HepG2 (cell line): ENCODE measurements around the gene KLHL21. TPM values are rescaled to one million over a fixed set of nuclear protein-coding genes. Genes with fewer than 3 reads are reported as not detected.

ENCODE experiments used
- BRCA1 ChIP-seq: sonication (generic); formaldehyde crosslinking; IDR thresholded peaks from 2 replicates; pipeline ENCODE4 v1.4.0; 2020; ENCODE audit warnings: missing genetic modification reagents
- KLF11 ChIP-seq: IDR thresholded peaks from 2 replicates; pipeline ENCODE4 v1.6.1; 2016; ENCODE audit warnings: missing compliant biosample characterization
- MAFF ChIP-seq: IDR thresholded peaks from 2 replicates; pipeline ENCODE4 v1.6.1; 2011; ENCODE audit warnings: low read depth, low read length, improper control_type of control experiment
- MED13 ChIP-seq: sonication (generic); formaldehyde crosslinking; IDR thresholded peaks from 2 replicates; pipeline ENCODE4 v1.5.0; 2020; ENCODE audit warnings: missing genetic modification reagents
- NR2F6 ChIP-seq, 2 experiments: IDR thresholded peaks; 2 replicates each; pipeline ENCODE4 v1.6.1; 2016; ENCODE audit warnings: antibody characterized with exemption in 1 of 2, mild to moderate bottlenecking in 1 of 2
- PITX1 ChIP-seq: sonication (generic); formaldehyde crosslinking; IDR thresholded peaks from 2 replicates; pipeline ENCODE4 v1.5.1; 2020; ENCODE audit warnings: mild to moderate bottlenecking, missing genetic modification reagents
- RBAK ChIP-seq: sonication (generic); formaldehyde crosslinking; IDR thresholded peaks from 2 replicates; pipeline ENCODE4 v1.5.1; 2020; ENCODE audit warnings: mild to moderate bottlenecking, missing genetic modification reagents
- TGIF2 ChIP-seq: IDR thresholded peaks from 2 replicates; pipeline ENCODE4 v1.6.1; 2016; ENCODE audit warnings: control low read depth, missing compliant biosample characterization
- ZBTB1 ChIP-seq: sonication (generic); formaldehyde crosslinking; IDR thresholded peaks from 2 replicates; pipeline ENCODE4 v1.4.0; 2020; ENCODE audit warnings: missing genetic modification reagents, borderline replicate concordance
- ZNF235 ChIP-seq: sonication (generic); formaldehyde crosslinking; IDR thresholded peaks from 2 replicates; pipeline ENCODE4 v1.8.1; 2023; ENCODE audit warnings: mild to moderate bottlenecking, missing genetic modification reagents, borderline replicate concordance
- ZNF337 ChIP-seq: sonication (generic); formaldehyde crosslinking; IDR thresholded peaks from 2 replicates; pipeline ENCODE4 v1.5.1; 2020; ENCODE audit warnings: missing genetic modification reagents, low read depth, mild to moderate bottlenecking, borderline replicate concordance
- ZNF547 ChIP-seq: sonication (generic); formaldehyde crosslinking; IDR thresholded peaks from 2 replicates; pipeline ENCODE4 v1.5.1; 2020; ENCODE audit warnings: mild to moderate bottlenecking, missing genetic modification reagents
- ZNF652 ChIP-seq: IDR thresholded peaks from 2 replicates; pipeline ENCODE4 v1.6.1; 2016; ENCODE audit warnings: low read depth, borderline replicate concordance
- ZSCAN30 ChIP-seq: sonication (generic); formaldehyde crosslinking; IDR thresholded peaks from 2 replicates; pipeline ENCODE4 v1.5.0; 2020; ENCODE audit warnings: mild to moderate bottlenecking, missing genetic modification reagents
- polyA plus RNA-seq, 8 experiments: library from polyadenylated mRNA; depleted of rRNA in 3 of 8; stranded (reverse) in 7 of 8; unstranded in 1 of 8; fragments of >200 nt; fragmentation: Illumina TruSeq in 4 of 8; extraction: Trizol in 4 of 8; gene quantifications; 2 replicates each; pipeline versions ENCODE4 v1.2.1 to v1.2.3, GENCODE V29; 2011 to 2016; ENCODE audit warnings: low read depth in 4 of 8, missing spikeins in 1 of 8, mixed read lengths in 1 of 8; ENCODE audit not compliant: insufficient read depth in 1 of 8
- total RNA-seq, 5 experiments: library from RNA; depleted of rRNA; stranded (reverse); fragments of >200 nt; fragmentation: Illumina TruSeq; extraction: Trizol; gene quantifications; 2 replicates each; pipeline ENCODE4 v1.2.3, GENCODE V29; 2016; ENCODE audit warnings: low read depth in 1 of 5
- TF ChIP-seq, protein P1 (sequence below): sonication (generic); formaldehyde crosslinking; IDR thresholded peaks from 2 replicates; pipeline ENCODE4 v1.4.0; 2020; ENCODE audit warnings: mild to moderate bottlenecking, missing genetic modification reagents
- TF ChIP-seq, protein P2 (sequence below): sonication (generic); formaldehyde crosslinking; IDR thresholded peaks from 2 replicates; pipeline ENCODE4 v1.4.0; 2020; ENCODE audit warnings: mild to moderate bottlenecking, low read depth, missing genetic modification reagents
- TF ChIP-seq, protein P3 (sequence below): sonication (generic); formaldehyde crosslinking; IDR thresholded peaks from 2 replicates; pipeline ENCODE4 v1.8.0; 2022; ENCODE audit warnings: missing genetic modification reagents, low read depth, mild to moderate bottlenecking, borderline replicate concordance

KLHL21 gene
- total and polyA plus RNA-seq, 2 of the 13 experiments (the other 11 are each of a cell fraction or from before 2014, with no cell fraction given), result 14.8 to 25.0 TPM

DNA sequence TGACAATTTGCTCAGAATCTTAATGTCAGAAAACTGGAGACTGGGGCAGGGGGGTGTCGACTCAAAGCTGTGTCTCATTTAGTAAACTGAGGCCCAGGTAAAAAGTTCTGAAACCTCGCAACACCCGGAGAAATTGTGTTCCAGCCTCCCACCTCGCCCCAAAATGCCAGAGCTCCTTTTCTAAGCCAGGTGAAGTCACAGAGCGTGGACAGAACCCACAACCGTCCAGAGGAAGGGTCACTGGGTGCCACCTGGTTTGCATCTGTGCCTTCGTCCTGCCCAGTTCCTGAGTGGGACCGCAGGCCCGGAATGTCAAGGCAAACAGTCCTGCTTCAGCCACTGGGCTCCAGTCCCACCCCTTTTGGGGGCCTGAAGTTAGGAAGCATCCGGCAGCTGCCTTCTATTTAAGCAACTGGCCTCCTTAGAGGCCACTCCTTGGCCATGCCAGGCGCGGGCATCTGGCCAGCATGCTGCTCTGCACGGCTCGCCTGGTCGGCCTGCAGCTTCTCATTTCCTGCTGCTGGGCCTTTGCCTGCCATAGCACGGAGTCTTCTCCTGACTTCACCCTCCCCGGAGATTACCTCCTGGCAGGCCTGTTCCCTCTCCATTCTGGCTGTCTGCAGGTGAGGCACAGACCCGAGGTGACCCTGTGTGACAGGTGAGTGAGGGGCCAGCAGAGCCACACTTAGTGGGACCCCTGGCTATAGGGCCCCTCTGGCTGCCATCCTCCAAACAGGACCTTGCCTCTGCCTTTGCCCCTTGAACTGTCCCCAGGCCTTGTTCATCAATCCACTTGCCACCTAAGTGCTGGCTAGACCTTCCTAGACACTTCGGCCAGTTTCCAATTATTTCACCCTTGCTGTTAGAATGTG lies 47.5 kb downstream of the KLHL21 start, which contains the start of gene TAS1R1 (continued):
- TF ChIP-seq, protein P1, sequence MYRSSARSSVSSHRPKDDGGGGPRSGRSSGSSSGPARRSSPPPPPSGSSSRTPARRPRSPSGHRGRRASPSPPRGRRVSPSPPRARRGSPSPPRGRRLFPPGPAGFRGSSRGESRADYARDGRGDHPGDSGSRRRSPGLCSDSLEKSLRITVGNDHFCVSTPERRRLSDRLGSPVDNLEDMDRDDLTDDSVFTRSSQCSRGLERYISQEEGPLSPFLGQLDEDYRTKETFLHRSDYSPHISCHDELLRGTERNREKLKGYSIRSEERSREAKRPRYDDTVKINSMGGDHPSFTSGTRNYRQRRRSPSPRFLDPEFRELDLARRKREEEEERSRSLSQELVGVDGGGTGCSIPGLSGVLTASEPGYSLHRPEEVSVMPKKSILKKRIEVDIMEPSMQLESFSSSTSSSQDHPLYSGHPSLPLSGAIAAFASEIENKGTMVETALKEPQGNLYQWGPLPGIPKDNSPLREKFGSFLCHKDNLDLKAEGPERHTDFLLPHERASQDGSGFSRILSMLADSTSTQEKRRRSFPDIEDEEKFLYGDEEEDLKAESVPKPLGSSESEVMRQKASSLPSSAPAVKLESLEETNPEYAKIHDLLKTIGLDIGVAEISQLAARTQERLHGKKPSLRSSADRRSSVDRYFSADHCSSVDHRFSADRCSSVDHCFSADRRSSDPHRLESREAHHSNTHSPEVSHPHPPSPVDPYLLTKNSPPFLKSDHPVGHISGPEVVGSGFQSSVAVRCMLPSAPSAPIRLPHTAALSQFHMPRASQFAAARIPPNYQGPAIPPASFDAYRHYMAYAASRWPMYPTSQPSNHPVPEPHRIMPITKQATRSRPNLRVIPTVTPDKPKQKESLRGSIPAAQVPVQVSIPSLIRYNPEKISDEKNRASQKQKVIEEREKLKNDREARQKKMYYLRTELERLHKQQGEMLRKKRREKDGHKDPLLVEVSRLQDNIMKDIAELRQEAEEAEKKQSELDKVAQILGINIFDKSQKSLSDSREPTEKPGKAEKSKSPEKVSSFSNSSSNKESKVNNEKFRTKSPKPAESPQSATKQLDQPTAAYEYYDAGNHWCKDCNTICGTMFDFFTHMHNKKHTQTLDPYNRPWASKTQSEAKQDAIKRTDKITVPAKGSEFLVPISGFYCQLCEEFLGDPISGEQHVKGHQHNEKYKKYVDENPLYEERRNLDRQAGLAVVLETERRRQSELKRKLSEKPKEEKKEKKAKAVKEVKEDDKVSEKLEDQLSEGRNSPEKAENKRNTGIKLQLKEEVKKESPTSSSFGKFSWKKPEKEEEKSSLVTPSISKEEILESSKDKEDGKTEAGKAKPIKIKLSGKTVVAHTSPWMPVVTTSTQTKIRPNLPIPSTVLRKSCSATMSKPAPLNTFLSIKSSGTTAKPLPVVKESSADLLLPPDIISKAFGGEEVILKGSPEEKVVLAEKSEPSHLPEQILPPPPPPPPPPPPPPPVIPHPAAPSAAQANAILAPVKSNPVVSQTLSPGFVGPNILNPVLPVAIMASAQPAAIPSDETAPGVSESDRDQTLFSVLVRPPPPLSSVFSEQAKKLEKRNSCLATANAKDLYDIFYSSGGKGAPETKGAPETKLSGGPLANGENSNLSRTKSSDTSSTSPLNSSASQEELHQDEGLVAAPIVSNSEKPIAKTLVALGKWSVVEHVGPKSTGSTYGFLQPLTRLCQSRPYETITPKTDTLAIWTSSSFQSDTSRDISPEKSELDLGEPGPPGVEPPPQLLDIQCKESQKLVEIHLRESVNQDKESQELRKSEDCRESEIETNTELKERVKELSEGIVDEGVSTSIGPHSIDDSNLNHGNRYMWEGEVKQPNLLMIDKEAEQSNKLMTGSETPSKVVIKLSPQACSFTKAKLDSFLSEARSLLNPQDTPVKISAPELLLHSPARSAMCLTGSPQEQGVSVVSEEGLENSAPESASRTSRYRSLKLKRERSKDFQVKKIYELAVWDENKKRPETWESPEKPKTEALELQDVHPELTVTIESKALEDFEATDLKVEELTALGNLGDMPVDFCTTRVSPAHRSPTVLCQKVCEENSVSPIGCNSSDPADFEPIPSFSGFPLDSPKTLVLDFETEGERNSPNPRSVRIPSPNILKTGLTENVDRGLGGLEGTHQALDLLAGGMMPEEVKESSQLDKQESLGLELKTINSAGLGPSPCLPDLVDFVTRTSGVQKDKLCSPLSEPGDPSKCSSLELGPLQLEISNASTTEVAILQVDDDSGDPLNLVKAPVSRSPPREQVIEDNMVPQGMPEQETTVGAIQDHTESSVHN (CRISPR knock-in tag), result peak; percentile 24; the same call in 1 of the 2 replicates
- no peak for TF ChIP-seq RBAK
- TF ChIP-seq MED13 (CRISPR knock-in tag), result no peak
- TF ChIP-seq, protein P2, sequence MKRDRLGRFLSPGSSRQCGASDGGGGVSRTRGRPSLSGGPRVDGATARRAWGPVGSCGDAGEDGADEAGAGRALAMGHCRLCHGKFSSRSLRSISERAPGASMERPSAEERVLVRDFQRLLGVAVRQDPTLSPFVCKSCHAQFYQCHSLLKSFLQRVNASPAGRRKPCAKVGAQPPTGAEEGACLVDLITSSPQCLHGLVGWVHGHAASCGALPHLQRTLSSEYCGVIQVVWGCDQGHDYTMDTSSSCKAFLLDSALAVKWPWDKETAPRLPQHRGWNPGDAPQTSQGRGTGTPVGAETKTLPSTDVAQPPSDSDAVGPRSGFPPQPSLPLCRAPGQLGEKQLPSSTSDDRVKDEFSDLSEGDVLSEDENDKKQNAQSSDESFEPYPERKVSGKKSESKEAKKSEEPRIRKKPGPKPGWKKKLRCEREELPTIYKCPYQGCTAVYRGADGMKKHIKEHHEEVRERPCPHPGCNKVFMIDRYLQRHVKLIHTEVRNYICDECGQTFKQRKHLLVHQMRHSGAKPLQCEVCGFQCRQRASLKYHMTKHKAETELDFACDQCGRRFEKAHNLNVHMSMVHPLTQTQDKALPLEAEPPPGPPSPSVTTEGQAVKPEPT (CRISPR knock-in tag), result no peak
- TF ChIP-seq ZNF337 (CRISPR knock-in tag), result no peak
- no peak for TF ChIP-seq NR2F6 (IDR thresholded peaks at IDR 0.05)
- no peak for TF ChIP-seq NR2F6 (CRISPR knock-in tag; IDR thresholded peaks at IDR 0.05)
- no peak for TF ChIP-seq KLF11 (CRISPR knock-in tag)
- no peak for TF ChIP-seq TGIF2 (CRISPR knock-in tag)
- TF ChIP-seq ZNF547 (CRISPR knock-in tag), result no peak
- TF ChIP-seq, protein P3, sequence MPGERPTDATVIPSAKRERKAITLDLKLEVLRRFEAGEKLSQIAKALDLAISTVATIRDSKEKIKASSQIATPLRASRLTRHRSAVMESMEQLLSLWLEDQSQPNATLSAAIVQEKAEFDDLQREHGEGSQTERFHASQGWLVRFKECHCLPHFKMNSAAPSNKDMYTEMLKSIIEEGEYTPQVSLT (CRISPR knock-in tag), result no peak
- TF ChIP-seq ZNF235, result no peak
- TF ChIP-seq ZBTB1, result no peak
- no peak for TF ChIP-seq MAFF
- TF ChIP-seq ZNF652 (CRISPR knock-in tag), result no peak
- TF ChIP-seq BRCA1 (CRISPR knock-in tag), result no peak
- TF ChIP-seq ZSCAN30, result no peak
- no peak for TF ChIP-seq PITX1 (CRISPR knock-in tag)
